Mucosa of rectum (tissue), 2 donors: Measurements from ENCODE around the gene GGA1.

ENCODE experiments used
- H3K27ac ChIP-seq, 2 donors: one replicate each; pipeline ENCODE4 v1.7.0; 2013; ENCODE audit warnings: inconsistent platforms in 2 of 2, low read depth in 2 of 2, low read length in 2 of 2
- H3K27me3 ChIP-seq, 2 donors: one replicate each; pipeline ENCODE4 v1.7.0; 2013; ENCODE audit warnings: low read length in 2 of 2; ENCODE audit not compliant: control insufficient read depth in 2 of 2, insufficient read depth in 2 of 2
- H3K36me3 ChIP-seq, 2 donors: one replicate each; pipeline ENCODE4 v1.7.0; 2013; ENCODE audit warnings: low read length in 2 of 2; ENCODE audit not compliant: control insufficient read depth in 2 of 2, insufficient read depth in 2 of 2
- H3K4me1 ChIP-seq, 2 donors: one replicate each; pipeline ENCODE4 v1.7.0; 2013; ENCODE audit warnings: low read length in 2 of 2, mild to moderate bottlenecking in 1 of 2; ENCODE audit not compliant: control insufficient read depth in 2 of 2, insufficient read depth in 2 of 2
- H3K4me3 ChIP-seq, 2 donors: one replicate each; pipeline ENCODE4 v1.7.0; 2013; ENCODE audit warnings: low read length in 2 of 2
- H3K9ac ChIP-seq, 2 donors: one replicate each; pipeline ENCODE4 v1.7.0; 2013; ENCODE audit warnings: low read length in 2 of 2, low read depth in 1 of 2, mild to moderate bottlenecking in 1 of 2
- H3K9me3 ChIP-seq, 2 donors: one replicate each; pipeline ENCODE4 v1.7.0; 2013; ENCODE audit warnings: low read length in 2 of 2; ENCODE audit not compliant: control insufficient read depth in 2 of 2
- donor health status: healthy.
- donor health status: Normal muscosa, but diverticular disease.

GGA1 gene

DNA sequence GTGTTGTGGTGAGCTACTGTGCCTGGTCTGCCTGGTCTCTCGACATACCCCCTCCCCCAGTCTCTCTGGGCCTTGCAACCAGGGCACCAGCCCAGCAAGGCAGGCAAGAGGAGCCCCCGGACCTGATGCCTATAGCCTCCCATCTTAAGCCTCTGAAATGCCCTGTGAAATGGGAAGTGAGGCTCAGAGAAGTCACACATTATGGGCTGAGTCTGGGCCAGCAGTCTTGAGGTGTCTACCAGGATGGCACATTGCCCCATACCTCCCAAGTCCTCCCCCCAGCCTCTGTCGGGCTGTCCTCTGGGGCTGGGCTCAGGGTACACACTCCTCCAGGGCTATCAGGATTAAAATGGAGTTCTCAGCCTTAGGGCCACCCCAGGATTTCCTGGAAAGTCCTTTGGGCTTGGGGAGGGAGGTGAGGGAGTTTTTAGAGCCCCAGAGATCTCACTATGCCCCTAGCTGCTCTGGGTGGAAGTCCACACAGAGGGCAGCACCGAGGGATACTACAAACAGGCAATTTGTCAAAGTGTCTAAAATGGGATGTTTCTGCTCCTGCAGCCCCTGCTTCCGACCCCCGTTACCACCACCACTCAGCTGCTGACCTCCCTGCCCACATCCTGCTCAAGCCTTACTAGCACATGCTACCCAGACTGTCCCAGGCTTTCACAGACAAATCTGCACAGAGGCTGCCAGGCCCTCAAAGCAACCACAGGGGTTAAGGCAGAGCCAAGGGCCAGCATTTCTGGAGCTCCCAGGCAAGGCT is 27.7 kb downstream of the GGA1 start:
- peak overlapping the region; percentile 11 to 87 for H3K9ac ChIP-seq
- H3K36me3 ChIP-seq: peaks cover 10 to 11% of the 10 kb centered on the region in 2 donors
- H3K9me3 ChIP-seq: no peaks in the 10 kb centered on the region
- H3K4me1 ChIP-seq: peaks cover 63 to 70% of the 10 kb centered on the region in 2 donors
- H3K27ac ChIP-seq: peak overlapping the region; percentile 91 to 94
- H3K27me3 ChIP-seq: no peaks in the 10 kb centered on the region
- H3K4me3 ChIP-seq: no peak overlapping the region

DNA sequence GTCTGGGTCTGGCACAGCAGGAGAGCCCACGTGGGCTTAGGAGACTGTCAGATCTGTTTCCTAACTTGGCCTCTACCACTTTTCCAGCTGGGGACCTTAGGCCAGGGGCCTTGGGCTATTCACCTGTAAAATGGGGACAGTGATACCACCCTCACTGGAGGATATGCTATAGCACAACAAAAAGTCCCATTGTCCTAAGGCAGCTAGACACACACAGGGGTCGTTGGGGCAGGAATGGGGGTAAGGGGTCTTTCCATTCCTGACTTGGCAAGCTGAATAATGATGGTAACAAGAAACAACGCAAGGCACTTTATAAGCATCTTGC is 28.3 kb downstream of the GGA1 start:
- no peaks in the 10 kb centered on the region for H3K27me3 ChIP-seq
- H3K9ac ChIP-seq: peak overlapping the region; percentile 11 to 87
- H3K4me1 ChIP-seq: peaks cover 68 to 75% of the 10 kb centered on the region in 2 donors
- H3K4me3 ChIP-seq: no peak overlapping the region
- no peaks in the 10 kb centered on the region for H3K9me3 ChIP-seq
- peaks cover 4 to 12% of the 10 kb centered on the region in 2 donors for H3K36me3 ChIP-seq
- H3K27ac ChIP-seq: peak overlapping the region; percentile 91 to 94

DNA sequence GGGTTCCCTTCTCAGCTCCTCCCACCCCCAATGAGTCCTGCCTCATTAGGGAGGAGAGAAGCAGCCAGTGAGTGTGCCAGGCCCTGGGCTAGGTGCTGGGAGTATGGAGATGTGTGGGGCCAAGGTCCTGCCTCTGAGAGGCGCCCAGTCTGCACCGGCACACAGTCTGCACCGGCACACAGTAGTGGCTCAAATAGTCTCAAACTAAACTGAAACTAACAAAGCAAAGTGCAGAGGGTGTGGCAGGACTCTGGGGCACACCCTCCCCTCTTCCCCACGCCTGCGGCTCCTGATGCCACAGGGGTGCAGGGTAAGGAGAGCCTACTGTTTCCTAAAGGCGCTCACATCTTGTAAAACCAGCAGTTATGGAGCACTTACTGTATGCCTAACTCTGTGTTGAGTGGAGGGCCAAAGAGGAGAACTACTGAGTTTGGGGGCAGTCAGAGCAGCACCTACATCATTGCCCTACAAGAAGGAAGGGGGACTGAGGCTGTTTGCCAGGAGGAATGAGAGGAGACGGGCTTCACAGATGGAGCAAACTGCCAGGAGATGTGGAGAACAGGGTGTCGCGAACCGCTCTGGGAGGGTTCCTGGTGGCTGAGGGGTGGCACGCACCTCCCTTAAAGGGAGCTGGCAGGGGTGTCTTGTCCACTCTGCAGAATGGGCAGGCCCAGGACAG is 29.9 kb downstream of the GGA1 start:
- H3K27ac ChIP-seq: peak overlapping the region; percentile 91 to 94
- peaks cover 2 to 12% of the 10 kb centered on the region in 2 donors for H3K36me3 ChIP-seq
- peak overlapping the region; percentile 70 to 87 for H3K9ac ChIP-seq
- no peaks in the 10 kb centered on the region for H3K27me3 ChIP-seq
- H3K4me1 ChIP-seq: peaks cover 77 to 81% of the 10 kb centered on the region in 2 donors
- peak overlapping the region; percentile 79 to 88 for H3K4me3 ChIP-seq
- no peaks in the 10 kb centered on the region for H3K9me3 ChIP-seq

DNA sequence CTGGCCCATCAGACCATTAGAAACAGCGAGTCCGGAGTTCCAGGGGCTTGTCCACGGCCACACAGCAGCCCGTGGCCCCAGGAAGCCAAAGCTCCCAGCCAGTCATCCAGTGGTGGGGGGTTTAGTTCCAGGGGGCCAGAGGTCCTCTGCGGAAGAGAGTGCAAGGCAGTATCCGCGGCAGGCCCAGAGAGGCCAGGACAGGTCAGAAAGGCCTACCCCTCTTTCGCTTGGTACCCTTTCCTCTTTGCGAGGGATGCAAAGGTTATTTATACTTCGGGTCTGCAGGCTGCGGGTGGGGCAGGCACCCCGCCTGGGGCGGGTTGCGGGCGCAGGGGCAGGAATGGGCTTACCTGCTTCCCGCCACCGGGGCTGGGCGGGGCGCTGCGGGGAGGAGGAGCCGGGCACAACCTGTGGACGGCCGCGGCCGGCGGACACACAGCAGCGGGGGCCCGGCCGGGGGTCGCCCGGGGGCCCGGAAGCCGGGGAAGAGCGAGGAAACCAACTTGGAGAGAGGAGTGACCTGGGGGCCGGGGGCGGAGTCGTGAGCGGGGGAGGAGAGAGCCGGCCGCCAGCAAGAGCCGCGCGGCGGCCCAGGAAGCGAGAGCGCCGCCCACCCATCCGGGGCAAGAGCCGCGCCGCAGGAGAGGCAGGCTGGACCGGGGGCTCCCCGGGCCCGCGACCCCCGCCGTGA is 30.6 kb downstream of the GGA1 start, which contains the start of gene SH3BP1:
SH3BP1 (plus strand) TSS at position 600 of the 691 bp plus-strand sequence. CDS start 119 bp downstream, outside the sequence.
- Histone ChIP-seq H3K27ac (peak within 1 kb of the TSS; percentile 91 to 94), H3K36me3 (peaks cover 7 to 16% of the 10 kb centered on the region in 2 donors), H3K9ac (peak within 1 kb of the TSS; percentile 83 to 87), H3K4me1 (peaks cover 73 to 80% of the 10 kb centered on the region in 2 donors), H3K9me3 (no peaks in the 10 kb centered on the region), H3K27me3 (no peaks in the 10 kb centered on the region), H3K4me3 (peak within 1 kb of the TSS; percentile 79 to 88)

DNA sequence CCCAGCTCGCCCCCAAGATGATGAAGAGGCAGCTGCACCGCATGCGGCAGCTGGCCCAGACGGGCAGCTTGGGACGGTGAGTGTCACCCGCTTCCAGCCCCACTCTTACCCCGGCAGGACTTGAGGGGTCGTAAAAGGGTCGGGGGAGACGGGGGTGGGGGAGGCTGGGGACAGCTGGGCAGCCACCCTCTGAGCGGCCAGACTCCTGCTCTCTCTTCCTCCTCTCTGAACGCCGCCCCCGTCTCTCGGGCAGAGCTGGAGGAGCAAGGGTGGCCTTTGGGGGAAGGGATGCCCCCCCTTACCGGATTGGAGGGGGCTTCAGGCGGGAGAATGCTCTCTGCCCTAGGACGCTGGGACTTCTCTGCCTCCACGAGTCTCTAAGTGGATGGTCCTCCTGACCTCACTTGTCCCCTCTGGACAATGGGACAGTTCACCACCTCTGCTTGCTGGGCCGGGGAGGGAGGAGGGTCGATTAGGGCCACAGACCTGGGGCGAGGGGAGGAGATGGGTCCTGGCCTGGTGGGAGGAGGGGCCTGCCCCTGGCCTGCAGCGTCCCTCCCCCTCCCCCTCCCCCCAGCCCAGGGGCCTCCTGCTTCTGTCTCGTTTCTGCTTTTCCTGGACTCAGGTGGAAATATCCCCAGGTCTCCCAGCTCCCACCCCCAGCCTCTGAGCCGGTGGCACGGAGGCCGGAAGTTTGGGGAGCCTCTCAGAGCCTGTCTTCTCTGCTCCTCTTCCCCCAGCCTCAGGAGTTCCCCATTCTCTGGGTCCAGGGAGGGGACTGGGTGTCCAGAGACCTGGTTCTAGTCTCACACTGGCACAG is 31.3 kb downstream of the GGA1 start:
- Histone ChIP-seq H3K4me1 (peaks cover 65 to 72% of the 10 kb centered on the region in 2 donors), H3K27ac (peak overlapping the region; percentile 91 to 94), H3K9me3 (no peaks in the 10 kb centered on the region), H3K36me3 (peaks cover 14 to 23% of the 10 kb centered on the region in 2 donors), H3K27me3 (no peaks in the 10 kb centered on the region), H3K4me3 (peak overlapping the region; percentile 79 to 88), H3K9ac (peak overlapping the region; percentile 83 to 87)

DNA sequence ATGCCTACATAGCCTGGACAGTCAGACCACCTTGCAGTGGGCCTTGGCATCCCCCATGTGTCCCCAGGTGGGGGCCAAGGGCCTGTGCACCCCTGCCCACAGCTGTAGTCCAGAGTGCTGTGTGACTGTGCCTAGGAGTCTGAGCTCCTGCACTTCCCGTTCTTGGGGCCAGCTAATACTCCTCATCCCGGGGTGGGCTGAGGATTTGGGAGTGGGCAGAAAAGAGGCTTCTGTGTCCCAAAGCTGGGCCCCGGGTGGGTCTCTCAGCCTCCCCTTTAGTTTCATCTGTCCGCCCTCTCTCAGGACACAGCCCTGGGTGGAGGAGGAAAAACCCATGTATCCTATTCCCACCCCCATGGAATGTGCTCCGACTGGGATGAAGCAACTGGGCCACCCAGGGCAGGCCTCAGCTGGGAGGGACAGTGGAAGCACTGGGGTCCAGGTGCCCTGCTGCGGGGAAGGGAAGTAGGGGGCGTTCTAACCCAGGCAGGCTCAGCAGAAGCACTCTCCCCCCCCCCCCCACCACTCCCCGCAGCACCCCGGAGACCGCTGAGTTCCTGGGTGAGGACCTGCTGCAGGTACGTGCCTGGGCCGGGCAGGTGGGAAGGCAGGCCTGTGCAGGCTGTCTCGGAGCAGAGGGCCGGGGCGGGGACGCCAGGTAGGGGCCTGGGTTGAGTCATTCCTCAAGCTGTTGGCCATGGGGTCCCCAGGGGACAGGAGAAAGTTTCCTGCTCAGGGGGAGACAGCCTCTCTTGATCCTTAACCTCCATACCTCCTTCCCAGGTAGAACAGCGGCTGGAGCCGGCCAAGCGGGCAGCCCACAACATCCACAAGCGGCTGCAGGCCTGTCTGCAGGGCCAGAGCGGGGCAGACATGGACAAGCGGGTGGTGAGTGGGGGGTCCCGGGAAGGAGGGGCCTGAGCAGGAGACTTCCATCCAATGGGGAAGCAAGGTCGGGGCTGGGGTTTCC is 32.2 kb downstream of the GGA1 start:
- Histone ChIP-seq H3K4me1 (peaks cover 62 to 69% of the 10 kb centered on the region in 2 donors), H3K36me3 (peaks cover 22 to 32% of the 10 kb centered on the region in 2 donors), H3K9me3 (no peaks in the 10 kb centered on the region), H3K27ac (peak overlapping the region; percentile 91 to 94), H3K4me3 (peak overlapping the region; percentile 79 to 88), H3K9ac (peak overlapping the region; percentile 74 to 87), H3K27me3 (no peaks in the 10 kb centered on the region)

DNA sequence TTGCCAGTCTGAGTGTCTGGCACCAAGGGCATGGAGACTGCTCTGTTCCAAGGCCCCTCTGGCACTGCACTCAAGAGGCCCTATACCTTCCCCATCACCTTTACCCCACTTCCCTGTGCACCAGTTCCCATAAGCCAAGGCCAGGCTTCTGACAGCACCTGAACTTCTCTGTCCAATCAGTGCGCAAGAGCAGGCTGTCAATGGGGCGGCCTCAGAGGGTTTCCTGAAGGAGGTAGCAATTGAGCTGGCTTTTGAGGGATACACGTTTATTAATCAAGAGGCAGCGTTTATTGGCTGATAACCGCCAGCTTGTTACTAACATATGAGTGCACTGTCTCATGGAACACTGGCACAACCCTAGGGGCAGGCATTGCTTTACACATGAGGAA is 32.9 kb downstream of the GGA1 start:
- Histone ChIP-seq H3K27ac (peak overlapping the region; percentile 91 to 94), H3K9me3 (no peaks in the 10 kb centered on the region), H3K36me3 (peaks cover 22 to 35% of the 10 kb centered on the region in 2 donors), H3K4me3 (peak overlapping the region; percentile 79 to 88), H3K27me3 (no peaks in the 10 kb centered on the region), H3K9ac (peak overlapping the region; percentile 70 to 87), H3K4me1 (peaks cover 62 to 63% of the 10 kb centered on the region in 2 donors)

DNA sequence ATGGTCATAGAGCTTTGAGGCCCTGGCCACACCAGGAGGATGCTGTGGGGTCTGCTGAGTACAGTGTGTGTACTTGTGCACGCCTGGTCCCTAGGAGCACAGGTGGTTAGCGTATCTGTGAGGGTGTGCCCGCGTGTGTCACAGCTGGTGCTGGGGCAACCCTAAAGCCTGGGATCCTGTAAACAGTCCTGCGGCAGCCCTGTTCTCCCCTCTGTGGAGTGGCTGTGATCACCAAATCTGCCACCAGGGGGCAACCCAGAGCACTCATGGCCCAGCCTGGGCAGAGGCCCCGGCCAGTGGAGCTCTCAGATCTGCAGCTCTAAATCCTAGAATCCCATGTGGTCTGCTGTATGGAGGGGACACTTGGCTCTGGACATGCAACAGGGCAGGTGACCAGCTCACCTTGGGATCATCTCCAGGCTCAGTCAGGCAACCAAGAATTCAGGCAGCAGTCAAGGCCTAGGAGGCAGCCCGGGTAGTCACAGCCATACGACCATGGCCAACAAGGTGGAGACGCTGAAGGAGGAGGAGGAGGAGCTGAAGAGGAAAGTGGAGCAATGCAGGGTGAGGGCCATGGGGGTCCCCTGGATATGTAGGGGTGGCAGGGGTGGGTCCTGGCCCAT is 34.7 kb downstream of the GGA1 start:
- Histone ChIP-seq H3K27ac (peak overlapping the region; percentile 91 to 94), H3K9me3 (no peaks in the 10 kb centered on the region), H3K4me3 (peak overlapping the region in 1 of 2 donors; percentile 2), H3K4me1 (peaks cover 45 to 50% of the 10 kb centered on the region in 2 donors), H3K27me3 (no peaks in the 10 kb centered on the region), H3K9ac (peak overlapping the region; percentile 6 to 26), H3K36me3 (peaks cover 26 to 43% of the 10 kb centered on the region in 2 donors)
